ENCODE measurements around the gene CCDC97.

The CCDC97 gene

GRCh38 chr19:41327576-41328156, 17.7 kb downstream of the CCDC97 start:
- in situ Hi-C loops (cut with HindIII; ENCODE audit: low sequenced_read_pairs): no loop called here
- TF ChIP-seq CTCF (IDR thresholded peaks at IDR 0.05; ENCODE audit: low read depth, low read length, missing control alignments): no peak
- no peak for DNase-seq (ENCODE audit: low read depth)
- H3K4me3 ChIP-seq (ENCODE audit: low read depth, low read length): no peak overlapping the region

- DNase-seq (ENCODE audit: low read depth): no peak
- H3K4me3 ChIP-seq (ENCODE audit: low read depth, low read length): no peak overlapping the region
- in situ Hi-C loops (cut with HindIII; ENCODE audit: low sequenced_read_pairs): no loop called here
- TF ChIP-seq CTCF (IDR thresholded peaks at IDR 0.05; ENCODE audit: low read depth, low read length, missing control alignments): no peak
These were observed 18.3 kb downstream of the CCDC97 start for GRCh38 chr19:41328157-41328841.

GRCh38 chr19:41328842-41329225, 18.9 kb downstream of the CCDC97 start:
- DNase-seq (ENCODE audit: low read depth): no peak
- TF ChIP-seq CTCF (IDR thresholded peaks at IDR 0.05; ENCODE audit: low read depth, low read length, missing control alignments): no peak
- H3K4me3 ChIP-seq (ENCODE audit: low read depth, low read length): no peak overlapping the region
- in situ Hi-C loops (cut with HindIII; ENCODE audit: low sequenced_read_pairs): no loop called here

GRCh38 chr19:41330481-41330880, 20.5 kb downstream of the CCDC97 start:
- in situ Hi-C loops (cut with HindIII; ENCODE audit: low sequenced_read_pairs): no loop called here
- no peak for TF ChIP-seq CTCF (IDR thresholded peaks at IDR 0.05; ENCODE audit: low read depth, low read length, missing control alignments)
- no peak for DNase-seq (ENCODE audit: low read depth)
- no peak overlapping the region for H3K4me3 ChIP-seq (ENCODE audit: low read depth, low read length)

DNA sequence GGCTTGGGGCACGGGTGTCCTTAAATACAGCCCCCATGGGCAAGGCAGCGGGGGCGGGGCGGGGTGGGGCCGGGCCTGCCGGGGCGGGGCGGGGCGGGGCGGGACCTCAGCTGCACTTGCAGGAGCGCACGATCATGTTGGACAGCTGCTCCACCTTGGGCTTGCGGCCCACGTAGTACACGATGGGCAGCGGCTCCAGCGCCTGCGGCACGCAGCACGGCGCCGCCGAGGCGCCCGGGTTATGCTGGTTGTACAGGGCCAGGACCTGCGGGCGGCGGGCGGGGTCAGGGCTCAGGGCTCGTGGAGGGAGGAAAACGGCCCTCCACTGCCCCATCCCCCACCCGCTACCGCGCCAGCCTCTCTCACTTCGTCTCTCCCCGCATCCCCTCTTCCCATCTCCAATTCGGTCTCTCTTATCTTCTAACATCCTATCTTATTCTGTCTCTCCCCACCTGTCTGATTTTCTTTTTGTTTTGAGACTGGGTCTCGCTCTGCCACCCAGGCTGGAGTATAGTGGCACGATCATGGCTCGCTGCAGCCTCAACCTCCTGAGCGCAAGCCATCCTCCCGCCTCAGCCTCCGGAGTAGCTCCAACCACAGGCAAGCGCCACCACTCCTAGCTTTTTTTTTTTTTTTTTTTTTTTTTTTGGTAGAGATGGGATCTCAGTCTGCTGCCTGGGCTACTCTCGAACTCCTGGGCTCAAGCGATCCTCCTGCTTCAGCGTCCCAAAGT, 21.1 kb downstream of the CCDC97 start:
- in situ Hi-C loops (cut with HindIII; ENCODE audit: low sequenced_read_pairs): no loop called here
- H3K4me3 ChIP-seq (ENCODE audit: low read depth, low read length): no peak overlapping the region
- DNase-seq (ENCODE audit: low read depth): no peak
- no peak for TF ChIP-seq CTCF (IDR thresholded peaks at IDR 0.05; ENCODE audit: low read depth, low read length, missing control alignments)

DNA sequence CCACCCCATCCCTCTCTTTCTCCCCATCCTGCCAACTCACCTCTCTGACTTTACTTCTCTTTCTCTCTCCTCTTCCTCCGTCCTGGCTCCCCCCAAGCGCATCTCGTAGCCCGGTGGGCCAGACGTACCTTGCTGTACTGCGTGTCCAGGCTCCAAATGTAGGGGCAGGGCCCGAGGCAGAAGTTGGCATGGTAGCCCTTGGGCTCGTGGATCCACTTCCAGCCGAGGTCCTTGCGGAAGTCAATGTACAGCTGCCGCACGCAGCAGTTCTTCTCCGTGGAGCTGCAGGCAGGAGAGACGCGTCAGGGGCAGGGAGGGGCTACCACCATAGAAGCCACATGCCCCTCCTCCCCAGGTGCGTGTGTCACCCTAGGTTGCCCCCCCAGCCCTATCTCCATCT, 22.0 kb downstream of the CCDC97 start:
- no peak for TF ChIP-seq CTCF (IDR thresholded peaks at IDR 0.05; ENCODE audit: low read depth, low read length, missing control alignments)
- in situ Hi-C loops (cut with HindIII; ENCODE audit: low sequenced_read_pairs): no loop called here
- no peak overlapping the region for H3K4me3 ChIP-seq (ENCODE audit: low read depth, low read length)
- no peak for DNase-seq (ENCODE audit: low read depth)

Measured in astrocyte of the cerebellum (primary cell).